Mammary epithelial cell (primary cell): ENCODE data around the gene SLC6A8.

Source experiments
- CTCF ChIP-seq, 2 donors: IDR thresholded peaks in 1 of 2; conservative IDR thresholded peaks in 1 of 2; 2 replicates each; pipeline ENCODE4 v1.5.1; 2011 to 2012; ENCODE audit warnings: inconsistent platforms in 2 of 2, low read length in 2 of 2, mild to moderate bottlenecking in 2 of 2, control low read depth in 1 of 2, low read depth in 1 of 2; ENCODE audit not compliant: insufficient read depth in 1 of 2; ENCODE audit errors: extremely low read depth in 1 of 2
- EZH2 ChIP-seq: IDR thresholded peaks from 2 replicates; pipeline ENCODE4 v1.6.1; 2012; ENCODE audit warnings: low read length, inconsistent platforms, borderline replicate concordance

- no peak for TF ChIP-seq EZH2
- no peak for TF ChIP-seq CTCF (conservative IDR thresholded peaks at IDR 0.05 in 1 of 2, IDR thresholded peaks at IDR 0.05 in 1 of 2; ENCODE audit: extremely low read depth in 1 of 2, insufficient read depth in 1 of 2, low read depth in 1 of 2, low read length in 2 of 2)
Measured at GRCh38 chrX:153717445-153717844, 29.7 kb downstream of the SLC6A8 start.
